Measurements from ENCODE around the gene MAP3K6.

- TF ChIP-seq CTCF (IDR thresholded peaks at IDR 0.05) = no peak
- TF ChIP-seq POLR2A (IDR thresholded peaks at IDR 0.05) = no peak
These were observed 45.7 kb upstream of the MAP3K6 start for GRCh38 chr1:27412502-27412901.
